NB4 (cell line): Measurements from ENCODE around the gene TMC6.
"Not testable (repeated sequence)": the region's sequence is repeated elsewhere in the genome, so short reads cannot be mapped to it uniquely, and the experiment has no call there.

ENCODE experiments used
- DNase-seq: peaks from one replicate; pipeline ENCODE4 v3.0.0; 2010; ENCODE audit warnings: low read depth
- H3K4me3 ChIP-seq: one replicate; pipeline ENCODE4 v1.5.1; 2011; ENCODE audit warnings: mild to moderate bottlenecking, low read depth, low read length, moderate library complexity
- MYC ChIP-seq: IDR thresholded peaks from 2 replicates; pipeline ENCODE4 v1.6.1; 2011; ENCODE audit warnings: low read depth, low read length
- POLR2A ChIP-seq: IDR thresholded peaks from 2 replicates; pipeline ENCODE4 v1.6.1; 2011; ENCODE audit warnings: mild to moderate bottlenecking; ENCODE audit not compliant: insufficient read length; ENCODE audit errors: extremely low read depth
- TF ChIP-seq, protein P1 (sequence below): IDR thresholded peaks from 2 replicates; pipeline ENCODE4 v1.6.1; 2011; ENCODE audit warnings: low read depth, low read length
- TF ChIP-seq, protein P2 (sequence below): IDR thresholded peaks from one replicate; pipeline ENCODE4 v1.5.1; 2012; ENCODE audit warnings: low read depth, low read length

The TMC6 gene

DNA sequence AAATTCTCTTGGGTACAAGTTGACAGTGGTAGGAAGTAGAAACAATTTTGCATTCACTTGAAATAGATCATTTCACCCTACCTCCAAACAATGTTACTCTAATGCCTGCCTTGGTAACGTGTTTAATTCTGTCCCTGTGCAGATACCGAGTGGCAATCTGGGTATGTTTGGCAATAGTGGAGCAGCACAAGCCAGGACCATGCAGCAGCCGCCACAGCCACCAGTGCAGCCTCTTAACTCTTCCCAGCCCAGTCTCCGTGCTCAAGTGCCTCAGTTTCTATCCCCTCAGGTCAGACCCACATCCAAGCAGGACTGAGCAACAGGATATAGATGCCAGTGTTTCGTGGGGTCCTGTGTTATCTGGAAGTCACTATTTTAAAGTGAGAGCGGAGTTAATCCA is 49.3 kb downstream of the TMC6 start:
- no peak overlapping the region for H3K4me3 ChIP-seq
- TF ChIP-seq POLR2A = no peak
- no peak for TF ChIP-seq MYC
- TF ChIP-seq, protein P1, sequence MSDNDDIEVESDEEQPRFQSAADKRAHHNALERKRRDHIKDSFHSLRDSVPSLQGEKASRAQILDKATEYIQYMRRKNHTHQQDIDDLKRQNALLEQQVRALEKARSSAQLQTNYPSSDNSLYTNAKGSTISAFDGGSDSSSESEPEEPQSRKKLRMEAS = no peak
- TF ChIP-seq, protein P2, sequence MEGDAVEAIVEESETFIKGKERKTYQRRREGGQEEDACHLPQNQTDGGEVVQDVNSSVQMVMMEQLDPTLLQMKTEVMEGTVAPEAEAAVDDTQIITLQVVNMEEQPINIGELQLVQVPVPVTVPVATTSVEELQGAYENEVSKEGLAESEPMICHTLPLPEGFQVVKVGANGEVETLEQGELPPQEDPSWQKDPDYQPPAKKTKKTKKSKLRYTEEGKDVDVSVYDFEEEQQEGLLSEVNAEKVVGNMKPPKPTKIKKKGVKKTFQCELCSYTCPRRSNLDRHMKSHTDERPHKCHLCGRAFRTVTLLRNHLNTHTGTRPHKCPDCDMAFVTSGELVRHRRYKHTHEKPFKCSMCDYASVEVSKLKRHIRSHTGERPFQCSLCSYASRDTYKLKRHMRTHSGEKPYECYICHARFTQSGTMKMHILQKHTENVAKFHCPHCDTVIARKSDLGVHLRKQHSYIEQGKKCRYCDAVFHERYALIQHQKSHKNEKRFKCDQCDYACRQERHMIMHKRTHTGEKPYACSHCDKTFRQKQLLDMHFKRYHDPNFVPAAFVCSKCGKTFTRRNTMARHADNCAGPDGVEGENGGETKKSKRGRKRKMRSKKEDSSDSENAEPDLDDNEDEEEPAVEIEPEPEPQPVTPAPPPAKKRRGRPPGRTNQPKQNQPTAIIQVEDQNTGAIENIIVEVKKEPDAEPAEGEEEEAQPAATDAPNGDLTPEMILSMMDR = no peak
- DNase-seq = no peak

DNA sequence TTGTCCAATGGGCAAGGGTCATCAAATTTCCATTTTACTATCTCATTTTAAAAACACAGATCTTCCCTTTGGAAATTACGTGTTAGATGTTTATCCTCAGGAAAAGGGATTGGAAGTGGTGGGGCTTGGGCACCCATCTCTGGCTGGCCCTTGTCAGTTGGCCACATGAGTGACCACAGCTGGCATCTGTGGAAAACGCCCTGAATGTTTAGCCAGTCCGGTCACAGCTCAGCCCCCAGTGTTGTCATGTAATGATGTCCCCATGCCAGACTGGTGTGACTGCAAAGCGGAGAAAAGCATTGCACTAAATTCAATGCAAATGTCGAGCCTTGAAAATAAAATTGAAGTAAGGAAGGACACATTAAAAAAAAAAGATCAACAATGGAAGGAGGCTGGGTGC is 53.0 kb downstream of the TMC6 start:
- TF ChIP-seq MYC = no peak
- TF ChIP-seq, protein P1 = no peak
- no peak for TF ChIP-seq POLR2A
- TF ChIP-seq, protein P2 = no peak
- H3K4me3 ChIP-seq = no peak overlapping the region
- DNase-seq = no peak

DNA sequence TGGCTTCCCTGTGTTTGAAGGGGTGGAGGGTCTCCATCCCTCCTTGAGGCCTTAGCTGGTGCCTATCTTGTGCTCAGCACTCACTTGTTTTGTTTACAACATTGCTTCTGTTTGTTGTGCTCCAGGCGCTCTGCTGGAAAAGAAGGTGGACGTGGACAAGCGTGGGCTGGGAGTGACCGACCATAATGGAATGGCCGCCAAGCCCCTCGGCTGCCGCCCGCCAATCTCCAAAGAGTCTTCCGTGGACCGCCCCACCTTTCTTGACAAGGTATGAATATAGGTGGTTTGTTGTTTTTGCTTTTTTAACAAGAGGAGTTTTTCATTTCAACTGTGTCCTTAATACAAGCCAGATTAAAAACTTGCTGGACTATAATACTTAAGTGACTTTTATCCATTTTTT is 53.5 kb downstream of the TMC6 start:
- no peak overlapping the region for H3K4me3 ChIP-seq
- TF ChIP-seq MYC (no peak), POLR2A (no peak)
- TF ChIP-seq, protein P1 = no peak
- TF ChIP-seq, protein P2 = no peak
- DNase-seq = no peak

DNA sequence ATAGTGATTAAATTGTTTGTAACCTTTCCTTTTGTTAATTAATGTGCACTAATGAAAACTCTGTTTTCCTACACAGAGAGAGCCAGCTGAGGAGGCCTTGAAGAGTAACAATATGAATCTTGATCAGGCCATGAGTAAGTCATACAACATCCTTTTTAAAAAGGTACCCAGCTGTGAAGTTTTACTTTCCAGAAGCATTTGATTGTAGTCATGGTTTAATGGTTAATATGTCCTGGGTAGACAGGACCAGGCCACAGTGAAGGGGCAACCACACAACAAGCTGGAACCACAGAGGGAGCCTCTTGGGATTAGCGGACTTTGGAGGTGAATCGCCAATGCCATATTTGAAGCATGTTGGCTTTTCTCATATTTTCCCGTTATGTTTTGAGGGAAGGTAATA is 55.6 kb downstream of the TMC6 start:
- H3K4me3 ChIP-seq = no peak overlapping the region
- no peak for DNase-seq
- no peak for TF ChIP-seq MYC
- TF ChIP-seq, protein P1 = no peak
- TF ChIP-seq, protein P2 = no peak
- TF ChIP-seq POLR2A = no peak

DNA sequence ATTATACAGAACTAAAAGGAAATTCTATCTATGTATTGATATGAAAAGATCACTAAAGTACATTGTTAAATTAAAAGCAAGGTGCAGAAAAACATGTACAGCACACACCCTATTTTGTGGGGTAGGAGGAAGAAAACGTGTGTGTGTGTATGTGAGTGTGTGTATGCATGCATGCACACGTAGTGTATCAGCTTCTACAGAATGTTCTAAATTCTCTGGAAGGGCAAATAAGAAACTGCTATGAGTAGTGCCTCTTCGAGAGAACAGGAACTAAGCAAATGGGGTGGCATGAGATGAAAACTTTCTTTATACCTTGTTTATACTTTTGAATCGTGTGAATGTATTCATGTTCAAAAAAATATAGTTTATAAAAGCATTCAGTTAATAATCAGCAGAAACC is 58.9 kb downstream of the TMC6 start:
- DNase-seq = no peak
- TF ChIP-seq, protein P1 = no peak
- TF ChIP-seq POLR2A = no peak
- TF ChIP-seq, protein P2 = no peak
- H3K4me3 ChIP-seq = no peak overlapping the region

DNA sequence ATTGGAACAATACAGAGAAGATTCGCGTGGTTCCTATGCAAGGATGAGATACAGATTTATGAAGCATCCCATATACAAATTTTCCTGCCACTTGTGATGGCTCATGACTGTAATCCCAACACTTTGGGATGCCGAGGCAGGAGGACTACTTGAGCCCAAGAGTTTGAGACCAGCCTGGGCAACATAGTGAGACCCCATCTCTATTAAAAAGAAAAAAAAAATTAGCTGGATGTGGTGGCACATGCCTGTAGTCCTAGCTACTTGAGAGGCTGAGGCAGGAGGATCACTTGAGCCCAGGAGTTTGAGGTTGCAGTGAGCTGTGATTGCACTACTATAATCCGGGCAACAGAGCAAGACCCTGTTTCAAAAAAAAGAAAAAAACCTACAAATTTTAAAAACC is 61.6 kb downstream of the TMC6 start:
- not testable (repeated sequence) for H3K4me3 ChIP-seq, DNase-seq
